ENCODE data around the gene NDUFV3. TPM values are rescaled to one million over a fixed set of nuclear protein-coding genes. Genes with fewer than 3 reads are reported as not detected.
A peak's percentile ranks its signal among the peaks of the same experiment; 100 is the strongest.

The NDUFV3 gene
- total RNA-seq, 2 donors from 2014 or later = 42.8 to 65.8 TPM

DNA sequence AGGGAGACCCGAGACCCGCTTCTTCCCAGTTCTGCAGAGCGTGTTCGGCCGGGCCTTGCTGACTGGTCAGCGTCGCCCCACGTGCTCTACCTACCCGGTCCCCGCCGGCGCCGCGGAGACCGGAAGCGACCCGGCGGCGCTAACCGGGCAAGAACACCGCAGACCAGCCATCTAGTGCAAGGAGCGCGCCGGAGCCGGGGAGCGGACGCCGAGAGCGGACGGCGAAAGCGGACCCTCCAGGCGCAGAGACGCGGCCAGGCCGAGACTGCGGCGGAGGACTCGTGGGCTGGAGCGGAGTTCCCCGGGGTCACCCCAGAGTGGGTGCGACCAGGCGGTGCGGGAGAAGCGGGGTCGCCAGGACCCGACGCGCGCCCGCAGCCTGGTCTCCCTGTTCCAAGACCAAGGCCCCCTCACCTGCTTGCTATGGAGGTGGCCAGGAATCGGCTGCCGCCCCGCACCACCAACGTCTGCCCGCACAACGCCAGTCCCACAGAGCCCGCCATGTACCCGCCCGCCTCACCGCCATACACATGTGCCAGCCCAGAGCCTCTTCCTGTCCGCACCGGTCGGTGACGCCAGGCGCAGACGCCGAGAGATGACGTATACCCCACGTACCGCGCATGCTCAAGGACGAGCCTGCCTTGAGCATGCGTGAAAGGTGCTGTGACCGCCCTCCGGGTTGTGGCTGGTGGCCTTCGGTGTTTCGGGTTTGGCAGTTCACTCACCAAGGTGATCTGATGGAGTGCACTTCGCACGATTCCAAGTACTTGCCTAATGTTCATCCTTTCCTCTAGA lies 13.9 kb upstream of the NDUFV3 start, which contains the start of gene WDR4:
TSS of gene WDR4 (minus strand) at position 547 of the 795 bp plus-strand sequence. CDS start at position 503, 44 bp downstream.
- TF ChIP-seq, protein P1, sequence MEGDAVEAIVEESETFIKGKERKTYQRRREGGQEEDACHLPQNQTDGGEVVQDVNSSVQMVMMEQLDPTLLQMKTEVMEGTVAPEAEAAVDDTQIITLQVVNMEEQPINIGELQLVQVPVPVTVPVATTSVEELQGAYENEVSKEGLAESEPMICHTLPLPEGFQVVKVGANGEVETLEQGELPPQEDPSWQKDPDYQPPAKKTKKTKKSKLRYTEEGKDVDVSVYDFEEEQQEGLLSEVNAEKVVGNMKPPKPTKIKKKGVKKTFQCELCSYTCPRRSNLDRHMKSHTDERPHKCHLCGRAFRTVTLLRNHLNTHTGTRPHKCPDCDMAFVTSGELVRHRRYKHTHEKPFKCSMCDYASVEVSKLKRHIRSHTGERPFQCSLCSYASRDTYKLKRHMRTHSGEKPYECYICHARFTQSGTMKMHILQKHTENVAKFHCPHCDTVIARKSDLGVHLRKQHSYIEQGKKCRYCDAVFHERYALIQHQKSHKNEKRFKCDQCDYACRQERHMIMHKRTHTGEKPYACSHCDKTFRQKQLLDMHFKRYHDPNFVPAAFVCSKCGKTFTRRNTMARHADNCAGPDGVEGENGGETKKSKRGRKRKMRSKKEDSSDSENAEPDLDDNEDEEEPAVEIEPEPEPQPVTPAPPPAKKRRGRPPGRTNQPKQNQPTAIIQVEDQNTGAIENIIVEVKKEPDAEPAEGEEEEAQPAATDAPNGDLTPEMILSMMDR (IDR thresholded peaks at IDR 0.05) = no peak
- H3K36me3 ChIP-seq = no peaks in the 10 kb centered on the region
- ATAC-seq (ENCODE audit: insufficient number of reproducible peaks, low FRiP score, low read depth) = peak; percentile 100

GRCh38 chr21:42880352-42880751 lies 12.8 kb upstream of the NDUFV3 start:
- peak overlapping the region; percentile 78 for H3K4me3 ChIP-seq
- H3K27me3 ChIP-seq (replicated peaks; ENCODE audit: insufficient read depth) = no peaks in the 10 kb centered on the region
- DNase-seq (ENCODE audit: low spot score) = no peak
- no peaks in the 10 kb centered on the region for H3K9me3 ChIP-seq
- no peak for ATAC-seq (ENCODE audit: insufficient number of reproducible peaks, low FRiP score, low read depth)
- no peaks in the 10 kb centered on the region for H3K36me3 ChIP-seq
- peaks cover 7 to 18% of the 10 kb centered on the region in 2 donors for H3K4me1 ChIP-seq (ENCODE audit: control insufficient read depth in 1 of 2, low read depth in 2 of 2)
- TF ChIP-seq, protein P1 (IDR thresholded peaks at IDR 0.05) = no peak
- H3K27ac ChIP-seq = no peak overlapping the region

More for the DNA sequence above, 13.9 kb upstream of the NDUFV3 start, which contains the start of gene WDR4:
- Histone ChIP-seq H3K9me3 (no peaks in the 10 kb centered on the region), H3K4me3 (peak within 1 kb of the TSS; percentile 78), H3K27me3 (replicated peaks; ENCODE audit: insufficient read depth) (no peaks in the 10 kb centered on the region), H3K27ac (peak within 1 kb of the TSS; percentile 70 to 90), H3K4me1 (ENCODE audit: control insufficient read depth in 1 of 2, low read depth in 2 of 2) (peaks cover 7 to 18% of the 10 kb centered on the region in 2 donors)
- peak; percentile 91 for DNase-seq (ENCODE audit: low spot score)

DNA sequence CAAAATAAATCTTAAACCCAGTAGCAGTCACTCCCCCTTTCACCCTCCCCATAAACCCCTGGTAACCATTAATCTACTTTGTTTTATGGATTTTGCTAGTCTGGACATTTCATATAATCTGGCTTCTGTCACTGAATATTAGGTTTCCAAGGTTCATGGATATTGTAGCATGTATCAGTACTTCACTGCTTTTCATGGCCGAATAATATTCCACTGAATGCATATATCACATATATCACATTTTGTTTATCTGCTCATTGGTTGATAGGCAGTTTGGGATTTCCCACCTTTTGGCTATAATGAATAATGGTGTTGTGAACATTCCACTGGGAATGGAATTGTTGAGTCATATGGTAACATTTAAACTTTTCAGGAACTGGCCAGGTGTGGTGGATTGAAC lies 9.2 kb upstream of the NDUFV3 start:
- no peak for ATAC-seq (ENCODE audit: insufficient number of reproducible peaks, low FRiP score, low read depth)
- Histone ChIP-seq H3K27me3 (replicated peaks; ENCODE audit: insufficient read depth) (no peaks in the 10 kb centered on the region), H3K4me3 (no peak overlapping the region), H3K9me3 (no peaks in the 10 kb centered on the region), H3K27ac (no peak overlapping the region), H3K4me1 (ENCODE audit: control insufficient read depth in 1 of 2, low read depth in 2 of 2) (peaks cover 0 to 9% of the 10 kb centered on the region in 2 donors), H3K36me3 (no peaks in the 10 kb centered on the region)
- TF ChIP-seq, protein P1 (IDR thresholded peaks at IDR 0.05) = no peak
- DNase-seq (ENCODE audit: low spot score) = no peak

- ATAC-seq (ENCODE audit: insufficient number of reproducible peaks, low FRiP score, low read depth) = no peak
These were observed 5.8 kb upstream of the NDUFV3 start for GRCh38 chr21:42887326-42887725.

DNA sequence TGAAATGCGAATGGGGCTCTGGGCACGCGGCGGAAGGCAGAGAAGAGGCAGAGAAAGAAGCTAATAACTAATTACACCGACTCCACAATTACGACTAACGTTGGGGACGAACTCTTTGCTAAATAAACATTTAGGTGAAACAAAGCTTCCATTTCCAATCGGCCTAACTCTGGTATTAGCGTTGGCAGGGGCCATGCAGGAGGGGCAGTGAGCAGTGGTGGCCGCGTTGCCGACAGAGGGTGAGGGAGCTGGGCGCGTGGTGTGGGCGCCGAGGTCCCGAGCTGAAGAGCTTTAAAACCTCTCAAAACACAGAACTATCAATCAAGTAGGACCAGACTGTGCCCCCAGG lies 553 bp upstream of the NDUFV3 start:
- Histone ChIP-seq H3K36me3 (peaks cover 8% of the 10 kb centered on the region), H3K27ac (peak overlapping the region; percentile 88 to 93), H3K27me3 (replicated peaks; ENCODE audit: insufficient read depth) (no peaks in the 10 kb centered on the region), H3K4me3 (peak overlapping the region; percentile 91), H3K4me1 (ENCODE audit: control insufficient read depth in 1 of 2, low read depth in 2 of 2) (peaks cover 6 to 10% of the 10 kb centered on the region in 2 donors), H3K9me3 (no peaks in the 10 kb centered on the region)
- ATAC-seq (ENCODE audit: insufficient number of reproducible peaks, low FRiP score, low read depth) = peak; percentile 3
- no peak for DNase-seq (ENCODE audit: low spot score)
- TF ChIP-seq, protein P1 (IDR thresholded peaks at IDR 0.05) = no peak

More at GRCh38 chr21:42887326-42887725, 5.8 kb upstream of the NDUFV3 start:
- Histone ChIP-seq H3K36me3 (no peaks in the 10 kb centered on the region), H3K4me1 (ENCODE audit: control insufficient read depth in 1 of 2, low read depth in 2 of 2) (peaks cover 2% of the 10 kb centered on the region in 2 donors), H3K9me3 (no peaks in the 10 kb centered on the region), H3K4me3 (no peak overlapping the region), H3K27me3 (replicated peaks; ENCODE audit: insufficient read depth) (no peaks in the 10 kb centered on the region), H3K27ac (no peak overlapping the region)
- no peak for DNase-seq (ENCODE audit: low spot score)
- TF ChIP-seq, protein P1 (IDR thresholded peaks at IDR 0.05) = no peak
